ENCODE measurements around the gene RYR2. TPM values are rescaled to one million over a fixed set of nuclear protein-coding genes. Genes with fewer than 3 reads are reported as not detected.

The RYR2 gene
- total and polyA plus RNA-seq, 2 of the 8 experiments (the other 6 are each of a cell fraction or from before 2014, with no cell fraction given): 1.3 to 4.4 TPM

DNA sequence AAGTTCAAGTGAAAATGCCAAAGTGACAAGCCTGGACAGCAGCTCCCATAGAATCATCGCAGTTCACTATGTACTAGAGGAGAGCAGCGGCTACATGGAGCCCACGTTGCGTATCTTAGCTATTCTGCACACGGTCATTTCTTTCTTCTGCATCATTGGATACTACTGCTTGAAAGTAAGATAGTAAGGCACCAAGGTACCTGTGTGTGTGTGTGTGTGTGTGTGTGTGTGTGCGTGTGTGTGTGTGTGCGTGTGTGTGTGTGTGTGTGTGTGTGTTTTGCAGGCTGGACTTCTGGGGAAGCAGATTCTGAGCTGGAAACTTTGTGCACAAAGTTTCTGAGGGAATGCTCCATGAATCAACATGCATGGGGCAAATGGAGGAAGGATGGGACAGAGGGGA, 750.2 kb downstream of the RYR2 start (continued):
- TF ChIP-seq CHD1 (IDR thresholded peaks at IDR 0.05; ENCODE audit: low read depth, low read length) (no peak), BACH1 (IDR thresholded peaks at IDR 0.05; ENCODE audit: low read length) (no peak), BRCA1 (IDR thresholded peaks at IDR 0.05; ENCODE audit: low read depth, low read length) (no peak)
- TF ChIP-seq, protein P1, sequence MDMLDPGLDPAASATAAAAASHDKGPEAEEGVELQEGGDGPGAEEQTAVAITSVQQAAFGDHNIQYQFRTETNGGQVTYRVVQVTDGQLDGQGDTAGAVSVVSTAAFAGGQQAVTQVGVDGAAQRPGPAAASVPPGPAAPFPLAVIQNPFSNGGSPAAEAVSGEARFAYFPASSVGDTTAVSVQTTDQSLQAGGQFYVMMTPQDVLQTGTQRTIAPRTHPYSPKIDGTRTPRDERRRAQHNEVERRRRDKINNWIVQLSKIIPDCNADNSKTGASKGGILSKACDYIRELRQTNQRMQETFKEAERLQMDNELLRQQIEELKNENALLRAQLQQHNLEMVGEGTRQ (IDR thresholded peaks at IDR 0.05; ENCODE audit: low read length): no peak
